Measurements from ENCODE around the gene PANK4. TPM values are rescaled to one million over a fixed set of nuclear protein-coding genes. Genes with fewer than 3 reads are reported as not detected.

The PANK4 gene
- total and polyA plus RNA-seq, 2 of the 8 experiments (the other 6 are each of a cell fraction or from before 2014, with no cell fraction given), result 20.1 to 29.7 TPM

DNA sequence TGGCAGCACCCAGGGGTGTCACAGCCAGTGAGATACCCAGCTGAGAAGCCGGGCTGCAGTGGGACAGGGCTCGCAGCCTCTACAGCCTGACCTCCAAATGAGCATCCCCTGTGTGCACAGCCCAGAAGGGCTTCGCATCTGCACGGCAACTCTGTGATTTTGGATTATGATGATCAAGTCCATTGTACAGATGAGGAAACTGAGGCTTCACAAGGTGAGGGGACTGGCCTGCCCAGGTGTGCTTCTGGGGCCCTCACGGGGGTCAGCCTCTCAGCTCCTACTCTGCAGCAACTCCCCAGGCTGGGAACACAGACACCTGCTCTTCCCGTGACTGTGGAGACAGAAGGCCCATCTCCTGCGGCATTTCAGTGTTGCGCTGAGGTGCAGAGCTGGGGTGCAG, 12.5 kb upstream of the PANK4 start:
- Histone ChIP-seq H3K4me2 (ENCODE audit: insufficient read depth in 1 of 2, low read depth in 2 of 2, low read length in 2 of 2) (no peak overlapping the region), H2BK20ac (ENCODE audit: low read length) (no peak overlapping the region), H3K18ac (ENCODE audit: extremely low read depth, low read length) (no peak overlapping the region), H3K79me2 (ENCODE audit: control insufficient read depth in 1 of 2, insufficient read depth in 2 of 2, low read length in 2 of 2) (no peaks in the 10 kb centered on the region), H4K91ac (replicated peaks; ENCODE audit: insufficient read length, low read length) (no peak overlapping the region), H3K79me1 (ENCODE audit: low read depth, low read length) (no peaks in the 10 kb centered on the region), H3K4ac (replicated peaks; ENCODE audit: insufficient read length, low read depth, low read length) (no peak overlapping the region), H2BK120ac (replicated peaks; ENCODE audit: low read depth, low read length) (no peak overlapping the region), H4K5ac (ENCODE audit: insufficient read length, low read depth, low read length) (no peak overlapping the region), H3K36me3 (ENCODE audit: control insufficient read depth in 2 of 4, insufficient read depth in 4 of 4, low read length in 3 of 4) (no peaks in the 10 kb centered on the region), H2BK12ac (ENCODE audit: low read depth, low read length) (no peak overlapping the region), H3K14ac (ENCODE audit: insufficient read length) (no peak overlapping the region), H3K27me3 (replicated peaks in 1 of 4; ENCODE audit: control insufficient read depth in 3 of 4, extremely low read depth in 1 of 4, insufficient read depth in 3 of 4, low read length in 3 of 4) (peaks cover 0 to 49% (median 33%) of the 10 kb centered on the region in 4 experiments; a peak in 6 of 7 replicates), H3K23ac (ENCODE audit: insufficient read length) (no peak overlapping the region), H4K20me1 (replicated peaks in 1 of 2; ENCODE audit: control insufficient read depth in 1 of 2, insufficient read depth in 2 of 2, low read length in 2 of 2) (peaks cover 0 to 5% of the 10 kb centered on the region in 2 experiments), H3K27ac (ENCODE audit: low read depth, low read length) (no peak overlapping the region), H2BK15ac (ENCODE audit: low read length) (no peak overlapping the region), H3K9me3 (ENCODE audit: insufficient read depth in 2 of 2, low read depth in 1 of 2, low read length in 1 of 2) (no peaks in the 10 kb centered on the region), H3K9ac (replicated peaks in 1 of 4; ENCODE audit: extremely low read depth in 1 of 4, low read depth in 3 of 4, low read length in 3 of 4) (no peak overlapping the region), H3K4me1 (replicated peaks in 1 of 4; ENCODE audit: control insufficient read depth in 3 of 4, insufficient read depth in 4 of 4, low read length in 3 of 4) (peaks cover 0 to 33% (median 14%) of the 10 kb centered on the region in 4 experiments; a peak in 6 of 7 replicates), H2BK5ac (ENCODE audit: low read depth, low read length) (no peak overlapping the region), H3K4me3 (ENCODE audit: extremely low read depth in 1 of 4, insufficient read depth in 2 of 4, low read depth in 3 of 4, low read length in 4 of 4) (no peak overlapping the region), H2AFZ (ENCODE audit: low read length) (no peak overlapping the region), H3K56ac (replicated peaks; ENCODE audit: insufficient read length, low read depth, low read length) (no peak overlapping the region), H2AK5ac (ENCODE audit: low read depth, low read length) (no peak overlapping the region), H4K8ac (ENCODE audit: extremely low read depth, insufficient read depth, low read length) (no peak overlapping the region), H3K23me2 (ENCODE audit: low read depth, low read length) (no peaks in the 10 kb centered on the region)
- CTCF ChIA-PET (ENCODE audit: partially characterized antibody), result interaction anchor here (0.9 to 3.0 kb wide), 11 partner anchors 9 to 851 kb away, joined by 3 to 17 read pairs (median 4); partner anchors contain the start of gene TNFRSF14
- FAIRE-seq, result no peak
- POLR2A ChIA-PET (ENCODE audit: partially characterized antibody), result interaction anchor here (0.6 kb wide), 1 partner anchor 97 kb away, joined by 3 read pairs; no protein-coding TSS in a partner anchor
- DNase-seq (ENCODE audit: low read depth in 1 of 2, low spot score in 2 of 2), result no peak
- WGBS, 2 experiments (ENCODE audit: extremely low coverage in 1 of 2, insufficient coverage in 1 of 2, insufficient read length in 1 of 2, insufficient replicate concordance in 2 of 2, low coverage in 1 of 2, low lambda C conversion rate in 2 of 2, missing lambda C conversion rate in 1 of 2), result 86% methylated on average over 8 of the region's 8 CpGs; no CpG with 5 or more reads in 1 of the 2 experiments
- TF ChIP-seq POLR2A (IDR thresholded peaks at IDR 0.05; ENCODE audit: control extremely low read depth in 1 of 2, low read depth in 2 of 2, low read length in 2 of 2) (no peak), KDM5A (IDR thresholded peaks at IDR 0.05; ENCODE audit: low read length) (no peak), BACH1 (IDR thresholded peaks at IDR 0.05; ENCODE audit: low read length) (no peak), EZH2 (IDR thresholded peaks at IDR 0.05; ENCODE audit: low read depth, low read length, severe bottlenecking) (no peak), PHF8 (conservative IDR thresholded peaks at IDR 0.05; ENCODE audit: low read depth, low read length) (no peak), GTF2F1 (IDR thresholded peaks at IDR 0.05; ENCODE audit: borderline replicate concordance, low read depth, low read length) (no peak), CREB1 (IDR thresholded peaks at IDR 0.05) (no peak), SP4 (IDR thresholded peaks at IDR 0.05; ENCODE audit: low read length) (no peak)
- TF ChIP-seq, protein P1, sequence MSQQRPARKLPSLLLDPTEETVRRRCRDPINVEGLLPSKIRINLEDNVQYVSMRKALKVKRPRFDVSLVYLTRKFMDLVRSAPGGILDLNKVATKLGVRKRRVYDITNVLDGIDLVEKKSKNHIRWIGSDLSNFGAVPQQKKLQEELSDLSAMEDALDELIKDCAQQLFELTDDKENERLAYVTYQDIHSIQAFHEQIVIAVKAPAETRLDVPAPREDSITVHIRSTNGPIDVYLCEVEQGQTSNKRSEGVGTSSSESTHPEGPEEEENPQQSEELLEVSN (IDR thresholded peaks at IDR 0.05), result no peak

All from H1 (cell line).